GM12865 (cell line): ENCODE data around the gene HES7.

Experiments
- DNase-seq: peaks from one replicate; pipeline ENCODE4 v3.0.0; 2010; ENCODE audit warnings: low read depth
- H3K4me3 ChIP-seq: 2 replicates; pipeline ENCODE4 v1.5.1; 2011; ENCODE audit warnings: mild to moderate bottlenecking, low read depth, low read length, control low read depth
- CTCF ChIP-seq: IDR thresholded peaks from 2 replicates; pipeline ENCODE4 v1.5.1; 2011; ENCODE audit warnings: low read length, control low read depth, low read depth, inconsistent platforms; ENCODE audit not compliant: insufficient read depth; ENCODE audit errors: missing control alignments

HES7 gene

GRCh38 chr17:8142158-8142886 lies 18.4 kb upstream of the HES7 start:
- DNase-seq, result no peak
- H3K4me3 ChIP-seq, result no peak overlapping the region
- no peak for TF ChIP-seq CTCF

GRCh38 chr17:8141741-8142140 lies 17.8 kb upstream of the HES7 start:
- no peak for DNase-seq
- no peak overlapping the region for H3K4me3 ChIP-seq
- TF ChIP-seq CTCF, result no peak

- DNase-seq, result no peak
- H3K4me3 ChIP-seq, result no peak overlapping the region
- no peak for TF ChIP-seq CTCF
Observed at GRCh38 chr17:8141045-8141444, 17.1 kb upstream of the HES7 start.

- H3K4me3 ChIP-seq, result no peak overlapping the region
- no peak for TF ChIP-seq CTCF
- no peak for DNase-seq
Observed at GRCh38 chr17:8140065-8141029, 16.4 kb upstream of the HES7 start.

GRCh38 chr17:8138672-8139371 lies 14.9 kb upstream of the HES7 start:
- H3K4me3 ChIP-seq, result peak overlapping the region; percentile 77
- TF ChIP-seq CTCF, result peak; percentile 80
- peak; percentile 97 for DNase-seq

GRCh38 chr17:8138374-8138671 lies 14.4 kb upstream of the HES7 start:
- H3K4me3 ChIP-seq, result peak overlapping the region; percentile 77
- no peak for DNase-seq
- TF ChIP-seq CTCF, result no peak
